Skin of body (tissue), 2 donors: ENCODE measurements around the gene TTC3. TPM values are rescaled to one million over a fixed set of nuclear protein-coding genes. Genes with fewer than 3 reads are reported as not detected.
"Not testable (repeated sequence)": the region's sequence is repeated elsewhere in the genome, so short reads cannot be mapped to it uniquely, and the experiment has no call there.

Source experiments
- DNase-seq: peaks from one replicate; lab custom pipeline; 2025; lab: John Stamatoyannopoulos, UW
- total RNA-seq: library from RNA; depleted of rRNA; stranded (reverse); fragments of >200 nt; gene quantifications from one replicate; pipeline ENCODE4 v1.2.3, GENCODE V29; 2014

TTC3 gene
- 337 TPM for total RNA-seq

DNA sequence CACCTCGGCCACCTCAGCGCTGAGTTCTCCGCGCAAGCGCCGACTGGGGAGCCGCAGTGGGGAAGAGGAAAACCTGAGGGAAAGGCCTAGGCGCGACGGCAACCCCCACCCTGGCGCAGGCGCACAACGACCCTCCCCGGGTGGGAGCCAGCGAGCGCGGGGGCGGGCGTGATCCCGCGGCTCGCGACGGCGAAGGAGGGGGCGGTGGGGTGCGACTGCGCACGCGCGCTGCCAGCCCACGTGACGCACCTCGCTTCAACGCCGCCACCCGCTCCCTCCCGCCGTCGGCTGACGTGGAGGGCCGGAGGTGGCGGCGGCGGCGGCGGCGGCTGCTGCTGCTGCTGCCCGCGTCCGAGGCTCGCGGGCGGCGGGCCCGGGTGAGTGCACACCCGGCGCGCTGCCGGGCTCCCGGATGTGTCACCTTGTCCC lies at the start of gene TTC3, which contains the start of gene PIGP:
Gene TTC3, plus strand, starts transcription at position 267 of the 429 bp plus-strand sequence. CDS start 14,004 bp downstream, outside the sequence.
Gene PIGP, minus strand, starts transcription at position 84 of the 429 bp plus-strand sequence. CDS start 556 bp downstream, outside the sequence.
- DNase-seq, result peak; percentile 97

GRCh38 chr21:37026499-37026898 lies 46.6 kb upstream of the TTC3 start:
- no peak for DNase-seq

DNA sequence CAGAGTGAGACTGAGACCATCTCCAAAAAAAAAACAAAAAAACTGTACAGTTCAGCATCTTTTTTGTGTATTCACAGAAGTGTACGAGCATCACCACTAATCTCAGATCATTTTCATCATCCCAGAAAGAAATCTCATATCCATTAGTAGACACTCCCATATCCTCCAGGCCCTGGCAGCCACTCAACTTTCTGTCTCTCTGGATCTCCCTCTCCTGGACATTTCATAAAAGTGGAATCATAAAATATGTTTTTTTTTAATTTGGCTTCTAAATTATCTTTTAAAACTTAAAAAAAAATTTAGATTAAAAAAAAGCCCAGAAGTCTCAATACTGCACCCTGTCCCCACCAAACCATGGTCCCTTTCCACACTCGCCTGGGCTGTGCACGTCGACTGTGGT lies 44.5 kb upstream of the TTC3 start:
- no peak for DNase-seq

GRCh38 chr21:37030864-37031263 lies 42.2 kb upstream of the TTC3 start:
- DNase-seq, result no peak

- DNase-seq, result no peak
Measured at GRCh38 chr21:37032293-37032692, 40.8 kb upstream of the TTC3 start.

- no peak for DNase-seq
Measured at GRCh38 chr21:37032877-37033471, 40.1 kb upstream of the TTC3 start.

- DNase-seq, result not testable (repeated sequence)
Measured at GRCh38 chr21:37034394-37034793, 38.7 kb upstream of the TTC3 start.

DNA sequence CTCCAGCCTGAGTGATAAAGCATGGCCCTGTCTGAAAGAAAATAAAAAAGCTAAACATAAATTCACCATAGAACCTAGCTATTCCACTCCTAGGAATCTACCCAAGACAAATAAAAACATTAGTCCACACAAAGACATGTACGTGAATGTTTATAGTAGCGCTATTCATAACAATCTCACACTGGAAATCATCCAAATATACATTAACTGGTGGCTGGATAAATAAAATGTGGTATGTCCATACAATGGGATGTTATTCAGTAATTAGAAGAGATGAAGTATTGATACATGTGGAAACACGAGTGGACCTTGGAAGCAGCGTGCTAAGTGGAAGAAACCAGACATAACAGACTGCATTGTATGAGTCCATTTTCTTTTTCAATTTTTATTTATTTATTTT lies 36.9 kb upstream of the TTC3 start:
- DNase-seq, result no peak

GRCh38 chr21:37039411-37040075 lies 33.5 kb upstream of the TTC3 start:
- DNase-seq, result no peak

DNA sequence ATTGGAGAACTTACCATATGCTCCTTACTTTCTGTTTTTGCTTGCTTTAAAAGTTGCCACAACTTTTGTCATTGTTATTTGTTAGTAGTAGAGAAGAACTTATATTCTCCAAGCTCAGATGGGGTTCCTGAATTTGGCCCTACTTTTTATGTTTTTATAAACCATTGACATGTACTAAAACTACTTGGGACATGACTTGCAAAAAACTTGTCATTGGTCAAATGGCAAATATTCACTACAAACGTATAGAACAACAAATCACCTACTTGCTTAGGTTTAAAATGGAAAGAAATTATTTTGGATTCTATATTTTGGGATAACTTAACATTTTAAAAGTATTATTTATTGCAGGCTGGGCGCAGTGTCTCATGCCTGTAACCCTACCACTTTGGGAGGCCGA lies 32.8 kb upstream of the TTC3 start:
- no peak for DNase-seq

DNA sequence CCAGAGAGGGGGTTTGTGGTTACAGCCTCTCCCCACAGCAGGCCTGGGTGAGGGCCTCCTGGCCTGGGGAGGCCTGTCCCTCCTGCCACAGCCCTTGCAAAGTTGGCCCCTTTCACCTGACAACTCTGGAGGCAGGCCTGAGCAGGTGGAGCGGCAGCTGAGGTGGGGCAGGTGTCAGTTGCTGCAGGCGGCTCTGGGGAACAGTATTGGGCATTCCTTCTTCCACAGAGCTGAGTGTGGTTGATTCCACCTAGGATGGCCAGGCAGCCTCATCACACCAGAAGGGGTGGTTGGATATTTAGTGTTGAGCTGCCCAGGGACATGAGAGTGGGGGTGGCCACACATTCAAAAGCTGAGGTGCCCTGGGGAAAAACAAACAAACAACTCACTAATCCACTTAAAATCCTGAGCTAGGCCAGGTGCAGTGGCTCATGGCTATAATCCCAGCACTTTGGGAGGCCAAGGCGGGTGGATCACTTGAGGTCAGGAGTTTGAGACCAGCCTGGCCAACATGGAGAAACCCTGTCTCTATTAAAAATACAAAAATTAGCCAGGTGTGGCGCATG lies 31.3 kb upstream of the TTC3 start:
- DNase-seq, result no peak

GRCh38 chr21:37043818-37044217 lies 29.2 kb upstream of the TTC3 start:
- DNase-seq, result no peak

- no peak for DNase-seq
Measured at GRCh38 chr21:37044643-37045042, 28.4 kb upstream of the TTC3 start.

- DNase-seq, result no peak
Measured at GRCh38 chr21:37045149-37045548, 27.9 kb upstream of the TTC3 start.

DNA sequence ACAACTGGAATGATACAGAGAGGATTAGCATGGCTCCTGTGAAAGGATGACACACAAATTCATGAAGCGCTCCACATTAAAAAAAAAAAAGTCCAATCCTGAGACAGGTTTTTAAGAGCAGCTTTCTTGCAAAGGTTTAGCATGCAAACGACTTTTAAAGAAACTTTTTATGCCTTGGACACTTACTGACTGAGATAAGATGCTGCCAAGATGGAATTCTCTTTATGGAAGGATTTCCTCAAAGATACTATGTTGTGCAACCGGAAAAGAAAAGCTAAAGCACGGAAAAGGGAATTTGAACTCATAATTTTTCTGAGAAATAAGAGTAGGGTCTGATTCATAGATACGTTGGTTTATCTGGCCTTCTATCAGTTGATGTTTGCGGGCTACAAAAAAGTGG lies 27.5 kb upstream of the TTC3 start:
- DNase-seq, result no peak

GRCh38 chr21:37047079-37047478 lies 26.0 kb upstream of the TTC3 start:
- DNase-seq, result no peak

GRCh38 chr21:37049741-37050140 lies 23.3 kb upstream of the TTC3 start:
- DNase-seq, result not testable (repeated sequence)

GRCh38 chr21:37055271-37055855 lies 17.7 kb upstream of the TTC3 start:
- DNase-seq, result no peak

DNA sequence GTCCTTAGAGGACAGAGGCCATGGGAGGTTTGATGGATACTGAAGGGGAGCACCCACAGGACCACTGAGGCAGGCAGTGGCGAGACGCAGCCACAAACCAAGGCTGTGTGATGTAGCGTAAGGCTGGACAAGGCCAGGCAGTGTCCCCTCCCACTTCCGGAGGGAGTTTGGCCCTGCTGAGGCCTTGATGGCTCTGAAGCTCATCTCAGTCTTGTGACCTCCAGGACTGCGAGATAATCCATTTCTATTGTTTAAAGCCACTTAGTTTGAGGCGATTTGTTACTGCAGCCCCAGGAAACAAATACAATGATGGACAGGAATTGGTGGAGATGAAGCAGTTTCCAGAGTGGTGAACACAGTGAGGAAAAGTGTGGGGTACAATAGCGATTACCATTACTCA lies 15.4 kb upstream of the TTC3 start:
- no peak for DNase-seq

DNA sequence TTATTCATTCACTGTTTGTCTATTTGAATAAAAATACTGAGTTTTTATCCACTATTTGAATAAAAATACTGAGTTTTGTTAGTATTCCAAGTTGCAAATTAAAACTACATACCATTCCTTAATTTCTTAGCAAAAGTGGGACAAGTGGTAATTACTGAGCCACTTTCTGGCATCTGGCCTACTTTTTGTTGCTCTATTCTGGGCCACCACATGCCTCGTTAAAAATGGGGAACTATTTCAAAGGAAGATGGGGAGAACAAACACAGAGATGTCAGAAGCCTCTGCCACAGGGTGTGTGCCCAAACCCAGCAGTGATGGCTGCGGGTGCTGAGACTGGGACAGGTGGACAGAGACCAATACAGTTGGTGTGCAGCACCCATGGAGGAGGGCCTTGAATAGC lies 14.8 kb upstream of the TTC3 start:
- DNase-seq, result no peak

GRCh38 chr21:37059181-37059580 lies 13.9 kb upstream of the TTC3 start:
- DNase-seq, result no peak

GRCh38 chr21:37060296-37060695 lies 12.8 kb upstream of the TTC3 start:
- DNase-seq, result peak; percentile 95
